Measurements from ENCODE around the gene DPM2. TPM values are rescaled to one million over a fixed set of nuclear protein-coding genes. Genes with fewer than 3 reads are reported as not detected.

The DPM2 gene
- total and polyA plus RNA-seq, 7 experiments from 2014 or later, result 29.1 to 84.4 (median 39.5) TPM

DNA sequence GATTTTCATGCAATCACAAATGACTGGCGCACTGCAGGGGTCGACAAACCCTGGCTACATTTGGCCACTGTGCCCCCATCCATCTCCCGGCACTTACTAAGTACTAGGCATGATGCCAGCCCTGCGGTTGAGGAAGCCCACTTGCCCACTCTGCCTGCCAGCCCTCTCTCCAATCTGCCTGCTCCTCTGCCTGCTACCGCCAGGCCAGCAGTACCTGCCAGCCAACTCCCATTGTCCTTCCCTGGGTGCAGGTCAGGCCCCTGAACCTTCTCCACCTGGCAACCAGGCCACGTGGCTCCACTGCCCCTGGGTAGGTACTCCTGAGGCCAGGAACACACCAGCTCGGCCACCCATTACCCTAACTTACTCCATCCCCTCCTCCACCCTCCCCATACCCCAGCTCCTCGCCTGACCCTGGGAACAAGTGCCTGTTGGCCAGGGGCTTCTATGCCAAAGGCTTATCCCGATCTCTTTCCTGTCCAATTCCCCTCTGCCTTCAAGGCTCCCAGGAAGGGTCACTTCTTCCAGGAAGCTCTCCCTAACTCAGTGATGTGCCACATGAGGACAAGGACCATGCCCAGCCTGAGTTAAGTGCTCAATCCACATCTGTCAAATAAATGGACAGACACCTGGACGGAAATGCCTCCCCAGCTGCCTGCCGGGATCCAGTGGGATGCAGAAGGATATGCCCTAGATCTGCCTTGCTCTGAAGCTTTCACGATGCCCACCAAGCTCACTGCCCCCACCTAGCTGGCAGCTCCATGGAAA is 36.5 kb upstream of the DPM2 start:
- intact Hi-C loops (cut with micrococcal nuclease), result loop anchor here in 1 of 2 donors (5.0 kb wide), 1 partner anchor 33 kb away; no protein-coding TSS in a partner anchor
- ATAC-seq (no peak), DNase-seq (peak in 3 of 9 donors; percentile 1 to 3 (median 2))
- Histone ChIP-seq H3K4me1 (ENCODE audit: control insufficient read depth in 2 of 2, insufficient read depth in 2 of 2, low read length in 2 of 2) (peaks cover 26 to 82% of the 10 kb centered on the region in 2 donors), H3K27ac (ENCODE audit: low read depth, low read length) (peak overlapping the region; percentile 84), H3K4me3 (ENCODE audit: low read length) (peak overlapping the region; percentile 93), H3K9me3 (ENCODE audit: control insufficient read depth in 2 of 3, low read length in 3 of 3) (no peaks in the 10 kb centered on the region), H3K27me3 (ENCODE audit: control insufficient read depth in 2 of 2, insufficient read depth in 2 of 2, low read length in 2 of 2) (no peaks in the 10 kb centered on the region), H3K36me3 (ENCODE audit: control insufficient read depth in 2 of 3, insufficient read depth in 3 of 3, low read length in 3 of 3) (peaks cover 0 to 64% (median 11%) of the 10 kb centered on the region in 3 experiments)
- peaks cover 53 to 82% (median 62%) of the 10 kb centered on the region in 7 donors for H3K4me1 Mint-ChIP-seq
- H3K27me3 Mint-ChIP-seq, result no peaks in the 10 kb centered on the region
- CTCF ChIA-PET, result interaction anchor here (0.6 to 16.4 kb wide), 7 partner anchors 8 to 95 kb away, joined by 3 to 262 read pairs (median 6); no protein-coding TSS in a partner anchor
- H3K36me3 Mint-ChIP-seq, result peaks cover 8 to 75% (median 53%) of the 10 kb centered on the region in 5 donors
- peak overlapping the region; percentile 89 to 99 (median 96) for H3K4me3 Mint-ChIP-seq
- H3K27ac Mint-ChIP-seq, result peak overlapping the region; percentile 88 to 99 (median 97)
- POLR2A ChIA-PET, result interaction anchor here (0.6 to 61.3 kb wide), 7 partner anchors 7 to 131 kb away, joined by 3 to 1719 read pairs (median 4); partner anchors contain the start of genes DPM2 and EEIG1
- H3K9me3 Mint-ChIP-seq, result no peaks in the 10 kb centered on the region

GRCh38 chr9:127973169-127974000 is 35.7 kb upstream of the DPM2 start:
- Mint-ChIP-seq H3K27me3 (no peaks in the 10 kb centered on the region), H3K4me3 (peak overlapping the region; percentile 89 to 99 (median 96)), H3K27ac (peak overlapping the region; percentile 90 to 99 (median 97)), H3K9me3 (no peaks in the 10 kb centered on the region), H3K36me3 (peaks cover 4 to 77% (median 50%) of the 10 kb centered on the region in 5 donors), H3K4me1 (peaks cover 61 to 87% (median 70%) of the 10 kb centered on the region in 7 donors)
- Histone ChIP-seq H3K4me1 (ENCODE audit: control insufficient read depth in 2 of 2, insufficient read depth in 2 of 2, low read length in 2 of 2) (peaks cover 34 to 90% of the 10 kb centered on the region in 2 donors), H3K9me3 (ENCODE audit: control insufficient read depth in 2 of 3, low read length in 3 of 3) (no peaks in the 10 kb centered on the region), H3K4me3 (ENCODE audit: low read length) (peak overlapping the region; percentile 93), H3K36me3 (ENCODE audit: control insufficient read depth in 2 of 3, insufficient read depth in 3 of 3, low read length in 3 of 3) (peaks cover 0 to 61% (median 11%) of the 10 kb centered on the region in 3 experiments), H3K27ac (ENCODE audit: low read depth, low read length) (peak overlapping the region; percentile 84), H3K27me3 (ENCODE audit: control insufficient read depth in 2 of 2, insufficient read depth in 2 of 2, low read length in 2 of 2) (no peaks in the 10 kb centered on the region)
- no peak for ATAC-seq
- peak in 3 of 9 donors; percentile 10 to 37 (median 15) for DNase-seq
- POLR2A ChIA-PET, result interaction anchor here (0.6 to 61.3 kb wide), 6 partner anchors 6 to 120 kb away, joined by 3 to 1719 read pairs (median 758); partner anchors contain the start of genes DPM2, EEIG1 and SLC25A25
- intact Hi-C loops (cut with micrococcal nuclease), result loop anchor here in 1 of 2 donors (1.0 to 5.0 kb wide), 2 partner anchors 8 to 34 kb away; no protein-coding TSS in a partner anchor
- CTCF ChIA-PET, result interaction anchor here (1.0 to 16.4 kb wide), 5 partner anchors 13 to 55 kb away, joined by 4 to 262 read pairs (median 9); no protein-coding TSS in a partner anchor

DNA sequence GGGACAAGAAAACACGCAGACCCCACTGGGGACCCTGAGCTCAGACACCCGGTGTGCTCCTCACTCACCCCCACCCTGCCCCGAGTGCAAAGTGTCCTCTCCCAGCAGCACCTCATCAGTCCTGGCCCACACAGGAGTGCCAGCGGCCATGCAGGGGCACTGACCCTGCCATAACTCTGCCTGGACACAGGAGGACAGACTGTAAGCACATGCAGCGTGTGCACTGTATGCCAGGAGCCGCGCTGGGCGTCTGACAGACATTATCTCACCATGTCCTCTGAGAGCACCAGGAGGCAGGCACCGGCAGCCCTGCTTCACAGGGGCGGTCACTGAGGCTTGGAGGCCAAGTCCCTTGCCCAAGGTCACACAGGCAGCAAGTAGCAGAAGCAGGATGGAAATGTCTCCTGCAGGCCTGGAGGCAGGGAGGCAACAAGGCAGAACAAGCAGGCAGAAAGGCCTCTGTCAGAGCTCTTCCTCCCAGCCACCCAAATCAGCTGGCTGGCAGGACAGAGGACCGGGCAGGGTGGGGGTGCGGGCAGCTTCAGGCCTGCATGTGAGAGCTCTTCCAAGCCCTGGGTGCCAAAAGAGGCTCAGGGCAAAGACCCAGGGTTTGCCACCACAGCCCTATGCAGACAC is 34.7 kb upstream of the DPM2 start:
- Mint-ChIP-seq H3K4me1 (peaks cover 71 to 94% (median 80%) of the 10 kb centered on the region in 7 donors), H3K9me3 (no peaks in the 10 kb centered on the region), H3K27ac (peak overlapping the region; percentile 90 to 99 (median 97)), H3K27me3 (no peaks in the 10 kb centered on the region), H3K36me3 (peaks cover 4 to 73% (median 40%) of the 10 kb centered on the region in 5 donors), H3K4me3 (peak overlapping the region; percentile 89 to 99 (median 96))
- Histone ChIP-seq H3K36me3 (ENCODE audit: control insufficient read depth in 2 of 3, insufficient read depth in 3 of 3, low read length in 3 of 3) (peaks cover 0 to 51% (median 4%) of the 10 kb centered on the region in 3 experiments), H3K27ac (ENCODE audit: low read depth, low read length) (peak overlapping the region; percentile 84), H3K9me3 (ENCODE audit: control insufficient read depth in 2 of 3, low read length in 3 of 3) (no peaks in the 10 kb centered on the region), H3K27me3 (ENCODE audit: control insufficient read depth in 2 of 2, insufficient read depth in 2 of 2, low read length in 2 of 2) (no peaks in the 10 kb centered on the region), H3K4me1 (ENCODE audit: control insufficient read depth in 2 of 2, insufficient read depth in 2 of 2, low read length in 2 of 2) (peaks cover 44 to 96% of the 10 kb centered on the region in 2 donors), H3K4me3 (ENCODE audit: low read length) (peak overlapping the region; percentile 93)
- ATAC-seq (no peak), DNase-seq (peak in 2 of 9 donors; percentile 14 to 23)
- CTCF ChIA-PET, result interaction anchor here (0.6 to 16.4 kb wide), 5 partner anchors 9 to 56 kb away, joined by 3 to 262 read pairs (median 4); no protein-coding TSS in a partner anchor
- intact Hi-C loops (cut with micrococcal nuclease), result loop anchor here in 1 of 2 donors (5.0 kb wide), 1 partner anchor 35 kb away; no protein-coding TSS in a partner anchor
- POLR2A ChIA-PET, result interaction anchor here (0.7 to 61.3 kb wide), 6 partner anchors 5 to 100 kb away, joined by 3 to 1719 read pairs (median 758); partner anchors contain the start of genes DPM2, EEIG1 and SLC25A25

DNA sequence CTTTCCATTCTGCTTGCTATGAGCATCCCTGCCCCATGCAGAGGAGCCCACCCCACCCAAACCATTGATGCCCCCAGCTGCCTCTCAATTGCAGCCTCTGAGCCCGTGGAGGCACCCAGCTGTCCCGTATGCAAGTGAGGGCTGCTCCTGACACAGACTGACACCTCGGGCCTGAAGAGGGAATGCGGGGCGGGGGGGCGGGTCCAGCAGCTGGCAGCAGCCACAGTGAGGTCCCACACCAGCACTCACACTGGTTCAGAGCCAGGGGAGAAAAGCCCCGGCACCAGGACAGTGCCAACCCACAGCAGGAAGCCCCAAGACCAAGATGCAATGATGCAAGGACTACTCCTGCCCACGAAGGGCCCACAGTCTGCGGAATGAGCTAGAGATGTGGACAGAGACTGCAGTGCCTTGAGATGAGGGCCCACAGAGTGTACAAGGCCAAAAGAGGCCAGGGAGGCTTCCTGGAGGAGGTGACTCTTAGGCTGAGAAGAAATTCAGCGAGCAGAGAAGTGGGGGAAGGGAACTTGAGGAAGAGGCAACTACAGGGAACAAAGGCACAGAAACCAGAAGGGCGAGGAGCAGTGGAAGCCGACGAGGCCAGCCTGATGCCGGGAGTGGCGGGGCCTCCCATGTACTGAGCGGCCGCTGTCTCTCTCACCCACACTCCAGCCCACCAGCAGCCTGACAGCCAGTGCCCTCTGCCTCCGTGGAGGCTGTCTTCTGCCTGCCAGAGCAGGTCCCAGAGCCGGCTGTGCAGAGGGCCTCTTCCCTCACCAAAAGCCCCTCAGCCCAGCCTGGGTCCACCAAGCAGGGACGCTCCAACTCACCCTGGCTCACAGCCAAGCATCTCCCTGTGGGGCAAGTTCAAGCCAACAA is 33.9 kb upstream of the DPM2 start:
- intact Hi-C loops (cut with micrococcal nuclease), result loop anchor here (1.0 to 5.0 kb wide), 6 partner anchors 10 to 157 kb away; no protein-coding TSS in a partner anchor
- peaks cover 75 to 96% (median 88%) of the 10 kb centered on the region in 7 donors for H3K4me1 Mint-ChIP-seq
- DNase-seq, result peak in 3 of 9 donors; percentile 12 to 39 (median 27)

More for the DNA sequence above, 33.9 kb upstream of the DPM2 start:
- ChIA-PET CTCF (interaction anchor here (0.6 to 16.4 kb wide), 5 partner anchors 10 to 57 kb away, joined by 3 to 262 read pairs (median 7); no protein-coding TSS in a partner anchor), POLR2A (interaction anchor here (0.6 to 61.3 kb wide), 6 partner anchors 4 to 100 kb away, joined by 3 to 1719 read pairs (median 758); partner anchors contain the start of genes DPM2, EEIG1 and SLC25A25)
- ATAC-seq, result peak; percentile 37
- Mint-ChIP-seq H3K9me3 (no peaks in the 10 kb centered on the region), H3K27me3 (no peaks in the 10 kb centered on the region), H3K4me3 (peak overlapping the region; percentile 89 to 99 (median 96)), H3K36me3 (peaks cover 4 to 70% (median 37%) of the 10 kb centered on the region in 5 donors), H3K27ac (peak overlapping the region; percentile 93 to 99 (median 97))
- peaks cover 52 to 97% of the 10 kb centered on the region in 2 donors for H3K4me1 ChIP-seq (ENCODE audit: control insufficient read depth in 2 of 2, insufficient read depth in 2 of 2, low read length in 2 of 2)
- H3K27ac ChIP-seq (ENCODE audit: low read depth, low read length), result peak overlapping the region; percentile 84
- H3K4me3 ChIP-seq (ENCODE audit: low read length), result peak overlapping the region; percentile 93
- peaks cover 0 to 46% (median 0%) of the 10 kb centered on the region in 3 experiments for H3K36me3 ChIP-seq (ENCODE audit: control insufficient read depth in 2 of 3, insufficient read depth in 3 of 3, low read length in 3 of 3)
- no peaks in the 10 kb centered on the region for H3K9me3 ChIP-seq (ENCODE audit: control insufficient read depth in 2 of 3, low read length in 3 of 3)
- no peaks in the 10 kb centered on the region for H3K27me3 ChIP-seq (ENCODE audit: control insufficient read depth in 2 of 2, insufficient read depth in 2 of 2, low read length in 2 of 2)
